ENCODE results near the gene TMPRSS13. TPM values are rescaled to one million over a fixed set of nuclear protein-coding genes. Genes with fewer than 3 reads are reported as not detected.

TMPRSS13 gene
- total RNA-seq, 1 donor from 2014 or later, result 6.9 TPM

GRCh38 chr11:117878314-117878938 is 50.8 kb downstream of the TMPRSS13 start:
- H3K27ac Mint-ChIP-seq, result no peak overlapping the region
- TF ChIP-seq, protein P1, sequence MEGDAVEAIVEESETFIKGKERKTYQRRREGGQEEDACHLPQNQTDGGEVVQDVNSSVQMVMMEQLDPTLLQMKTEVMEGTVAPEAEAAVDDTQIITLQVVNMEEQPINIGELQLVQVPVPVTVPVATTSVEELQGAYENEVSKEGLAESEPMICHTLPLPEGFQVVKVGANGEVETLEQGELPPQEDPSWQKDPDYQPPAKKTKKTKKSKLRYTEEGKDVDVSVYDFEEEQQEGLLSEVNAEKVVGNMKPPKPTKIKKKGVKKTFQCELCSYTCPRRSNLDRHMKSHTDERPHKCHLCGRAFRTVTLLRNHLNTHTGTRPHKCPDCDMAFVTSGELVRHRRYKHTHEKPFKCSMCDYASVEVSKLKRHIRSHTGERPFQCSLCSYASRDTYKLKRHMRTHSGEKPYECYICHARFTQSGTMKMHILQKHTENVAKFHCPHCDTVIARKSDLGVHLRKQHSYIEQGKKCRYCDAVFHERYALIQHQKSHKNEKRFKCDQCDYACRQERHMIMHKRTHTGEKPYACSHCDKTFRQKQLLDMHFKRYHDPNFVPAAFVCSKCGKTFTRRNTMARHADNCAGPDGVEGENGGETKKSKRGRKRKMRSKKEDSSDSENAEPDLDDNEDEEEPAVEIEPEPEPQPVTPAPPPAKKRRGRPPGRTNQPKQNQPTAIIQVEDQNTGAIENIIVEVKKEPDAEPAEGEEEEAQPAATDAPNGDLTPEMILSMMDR (conservative IDR thresholded peaks at IDR 0.05), result no peak
- H3K4me3 Mint-ChIP-seq, result peak overlapping the region; percentile 39
- peaks cover 73% of the 10 kb centered on the region for H3K27me3 Mint-ChIP-seq
- no peaks in the 10 kb centered on the region for H3K9me3 Mint-ChIP-seq
- H3K36me3 Mint-ChIP-seq, result peaks cover 3% of the 10 kb centered on the region
- H3K4me1 Mint-ChIP-seq (ENCODE audit: unreplicated experiment), result peaks cover 57% of the 10 kb centered on the region
- DNase-seq (ENCODE audit: extremely low spot score, unreplicated experiment), result peak; percentile 24

- Mint-ChIP-seq H3K27ac (peak overlapping the region; percentile 33), H3K4me1 (ENCODE audit: unreplicated experiment) (peaks cover 54% of the 10 kb centered on the region), H3K4me3 (peak overlapping the region; percentile 93), H3K9me3 (no peaks in the 10 kb centered on the region), H3K36me3 (peaks cover 3% of the 10 kb centered on the region), H3K27me3 (peaks cover 74% of the 10 kb centered on the region)
- TF ChIP-seq, protein P1 (conservative IDR thresholded peaks at IDR 0.05), result no peak
- peak; percentile 47 for DNase-seq (ENCODE audit: extremely low spot score, unreplicated experiment)
Measured at GRCh38 chr11:117877120-117877784, 52.0 kb downstream of the TMPRSS13 start.

GRCh38 chr11:117876341-117877119 is 52.7 kb downstream of the TMPRSS13 start, which contains the start of gene FXYD6:
FXYD6 (minus strand) TSS chr11:117876658; CDS start chr11:117842776, 33,882 bp downstream.
- Mint-ChIP-seq H3K27ac (peak within 1 kb of the TSS; percentile 85), H3K27me3 (peaks cover 76% of the 10 kb centered on the region), H3K4me1 (ENCODE audit: unreplicated experiment) (peaks cover 54% of the 10 kb centered on the region), H3K36me3 (peaks cover 3% of the 10 kb centered on the region), H3K4me3 (peak within 1 kb of the TSS; percentile 93), H3K9me3 (no peaks in the 10 kb centered on the region)
- DNase-seq (ENCODE audit: extremely low spot score, unreplicated experiment), result peak; percentile 78
- TF ChIP-seq, protein P1 (conservative IDR thresholded peaks at IDR 0.05), result no peak

GRCh38 chr11:117876059-117876340 is 53.2 kb downstream of the TMPRSS13 start:
- peak overlapping the region; percentile 85 for H3K4me3 Mint-ChIP-seq
- TF ChIP-seq, protein P1 (conservative IDR thresholded peaks at IDR 0.05), result no peak
- peaks cover 3% of the 10 kb centered on the region for H3K36me3 Mint-ChIP-seq
- H3K9me3 Mint-ChIP-seq, result no peaks in the 10 kb centered on the region
- no peak for DNase-seq (ENCODE audit: extremely low spot score, unreplicated experiment)
- peaks cover 54% of the 10 kb centered on the region for H3K4me1 Mint-ChIP-seq (ENCODE audit: unreplicated experiment)
- H3K27me3 Mint-ChIP-seq, result peaks cover 73% of the 10 kb centered on the region
- peak overlapping the region; percentile 85 for H3K27ac Mint-ChIP-seq

- peak overlapping the region; percentile 85 for H3K27ac Mint-ChIP-seq
- H3K4me3 Mint-ChIP-seq, result peak overlapping the region; percentile 85
- H3K36me3 Mint-ChIP-seq, result peaks cover 3% of the 10 kb centered on the region
- peaks cover 68% of the 10 kb centered on the region for H3K27me3 Mint-ChIP-seq
- TF ChIP-seq, protein P1 (conservative IDR thresholded peaks at IDR 0.05), result no peak
- peaks cover 53% of the 10 kb centered on the region for H3K4me1 Mint-ChIP-seq (ENCODE audit: unreplicated experiment)
- no peaks in the 10 kb centered on the region for H3K9me3 Mint-ChIP-seq
- DNase-seq (ENCODE audit: extremely low spot score, unreplicated experiment), result peak; percentile 63
Measured at GRCh38 chr11:117875382-117876058, 53.7 kb downstream of the TMPRSS13 start.
